ENCODE data around the gene ELF5.

- TF ChIP-seq CTCF (conservative IDR thresholded peaks at IDR 0.05 in 1 of 2, IDR thresholded peaks at IDR 0.05 in 1 of 2; ENCODE audit: low read depth in 1 of 2, low read length in 2 of 2) (no peak), EZH2 (IDR thresholded peaks at IDR 0.05; ENCODE audit: low read length, missing control alignments) (no peak)
Measured at GRCh38 chr11:34560511-34560910, 46.9 kb upstream of the ELF5 start.
